Tibial nerve (tissue), 4 donors: ENCODE results near the gene LRRC3.

ENCODE experiments used
- CTCF ChIP-seq, 5 experiments: fragments of 200-600 bp in 3 of 5; fragments of 450-650 bp in 2 of 5; sonication (generic) in 3 of 5; IDR thresholded peaks; one replicate each; pipeline ENCODE4 v1.5.1; 2016 to 2019; ENCODE audit warnings: antibody characterized with exemption in 5 of 5, mild to moderate bottlenecking in 3 of 5, moderate library complexity in 2 of 5
- EP300 ChIP-seq, 2 donors: sonication (generic); formaldehyde crosslinking; IDR thresholded peaks; one replicate each; pipeline ENCODE4 v1.6.1; 2017; ENCODE audit warnings: antibody characterized with exemption in 2 of 2, mild to moderate bottlenecking in 1 of 2
- POLR2A ChIP-seq, 2 donors: fragments of 450-650 bp; IDR thresholded peaks; one replicate each; pipeline ENCODE4 v1.6.1; 2017; ENCODE audit warnings: antibody characterized with exemption in 2 of 2, mild to moderate bottlenecking in 2 of 2, moderate library complexity in 2 of 2

- TF ChIP-seq CTCF (IDR thresholded peaks at IDR 0.05), result no peak
- TF ChIP-seq POLR2A (IDR thresholded peaks at IDR 0.05), result no peak
- no peak for TF ChIP-seq EP300 (IDR thresholded peaks at IDR 0.05)
Observed at GRCh38 chr21:44421901-44422840, 33.1 kb upstream of the LRRC3 start.
